Breast epithelium (tissue), 4 donors: ENCODE data around the gene NCK1. TPM values are rescaled to one million over a fixed set of nuclear protein-coding genes. Genes with fewer than 3 reads are reported as not detected.

ENCODE experiments used
- DNase-seq, 2 donors: peaks; one replicate each; pipeline ENCODE4 v3.0.0-alpha.2; 2019; ENCODE audit warnings: low spot score in 2 of 2
- H3K27ac ChIP-seq, 2 donors: fragments of 200-600 bp; sonication (generic) in 1 of 2; one replicate each; pipeline ENCODE4 v1.5.1; 2016 to 2019; ENCODE audit warnings: mild to moderate bottlenecking in 1 of 2
- H3K27me3 ChIP-seq, 2 donors: fragments of 200-600 bp; sonication (generic) in 1 of 2; one replicate each; pipeline versions ENCODE4 v1.5.1 to v1.6.0; 2017 to 2019; ENCODE audit warnings: control low read depth in 1 of 2, mild to moderate bottlenecking in 1 of 2
- H3K36me3 ChIP-seq: fragments of 200-600 bp; one replicate; pipeline ENCODE4 v1.5.1; 2019
- H3K4me1 ChIP-seq, 2 donors: fragments of 200-600 bp; sonication (generic); one replicate each; pipeline ENCODE4 v1.5.1; 2016 to 2019; ENCODE audit warnings: control low read depth in 1 of 2
- H3K4me3 ChIP-seq, 3 donors: fragments of 200-600 bp; sonication (generic); 1 replicate in 2 of 3; 2 replicates in 1 of 3; pipeline ENCODE4 v1.5.1; 2016 to 2019; ENCODE audit warnings: mild to moderate bottlenecking in 3 of 3, moderate library complexity in 2 of 3
- H3K9me3 ChIP-seq, 2 donors: fragments of 200-600 bp; sonication (generic) in 1 of 2; one replicate each; pipeline ENCODE4 v1.5.1; 2016 to 2019; ENCODE audit warnings: control low read depth in 1 of 2
- POLR2A ChIP-seq: fragments of 450-650 bp; IDR thresholded peaks from one replicate; pipeline ENCODE4 v1.6.1; 2016; ENCODE audit warnings: antibody characterized with exemption, mild to moderate bottlenecking, moderate library complexity
- POLR2AphosphoS5 ChIP-seq, 3 donors: sonication (generic); formaldehyde crosslinking; IDR thresholded peaks; one replicate each; pipeline ENCODE4 v1.6.1; 2017; ENCODE audit warnings: antibody characterized with exemption in 3 of 3
- intact Hi-C: fragments of 100-400 bp; cut with DNase I; formaldehyde crosslinking; loops from one replicate; pipeline ENCODE4 v1.15.1; 2023; ENCODE audit warnings: low total_unique reads
- total RNA-seq, 3 donors: library from RNA; depleted of rRNA; stranded (reverse); fragments of >200 nt; gene quantifications; one replicate each; pipeline ENCODE4 v1.1.0, GENCODE V29; 2016
- TF ChIP-seq, protein P1 (sequence below), 3 donors: fragments of 450-650 bp; IDR thresholded peaks; one replicate each; pipeline ENCODE4 v1.5.1; 2016 to 2017; ENCODE audit warnings: antibody characterized with exemption in 3 of 3, mild to moderate bottlenecking in 3 of 3, moderate library complexity in 3 of 3

The NCK1 gene
- total RNA-seq, 3 donors from 2014 or later: 62.3 to 77.0 (median 75.5) TPM

DNA sequence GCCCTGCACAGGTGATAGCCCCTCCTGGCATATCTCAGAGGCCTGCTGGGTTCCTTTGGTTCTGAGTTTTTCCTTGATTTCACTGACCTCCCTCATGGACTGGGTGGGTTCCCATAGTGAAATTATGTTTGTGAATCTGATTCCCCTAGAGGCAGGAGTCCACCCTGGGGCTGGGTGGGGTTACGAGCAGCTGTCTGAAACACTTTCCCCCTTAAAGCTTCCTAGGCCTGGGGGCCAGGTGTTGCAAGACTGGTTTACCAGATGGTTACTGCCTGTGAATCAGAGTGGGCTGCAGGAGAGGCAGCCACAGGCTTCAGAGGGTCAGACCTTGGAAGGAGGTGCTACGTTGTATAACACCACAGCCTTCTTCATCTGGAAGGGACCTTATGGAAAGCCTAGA lies 130.1 kb downstream of the NCK1 start:
- intact Hi-C loops: no loop called here
- TF ChIP-seq POLR2AphosphoS5 (IDR thresholded peaks at IDR 0.05): no peak
- TF ChIP-seq, protein P1, sequence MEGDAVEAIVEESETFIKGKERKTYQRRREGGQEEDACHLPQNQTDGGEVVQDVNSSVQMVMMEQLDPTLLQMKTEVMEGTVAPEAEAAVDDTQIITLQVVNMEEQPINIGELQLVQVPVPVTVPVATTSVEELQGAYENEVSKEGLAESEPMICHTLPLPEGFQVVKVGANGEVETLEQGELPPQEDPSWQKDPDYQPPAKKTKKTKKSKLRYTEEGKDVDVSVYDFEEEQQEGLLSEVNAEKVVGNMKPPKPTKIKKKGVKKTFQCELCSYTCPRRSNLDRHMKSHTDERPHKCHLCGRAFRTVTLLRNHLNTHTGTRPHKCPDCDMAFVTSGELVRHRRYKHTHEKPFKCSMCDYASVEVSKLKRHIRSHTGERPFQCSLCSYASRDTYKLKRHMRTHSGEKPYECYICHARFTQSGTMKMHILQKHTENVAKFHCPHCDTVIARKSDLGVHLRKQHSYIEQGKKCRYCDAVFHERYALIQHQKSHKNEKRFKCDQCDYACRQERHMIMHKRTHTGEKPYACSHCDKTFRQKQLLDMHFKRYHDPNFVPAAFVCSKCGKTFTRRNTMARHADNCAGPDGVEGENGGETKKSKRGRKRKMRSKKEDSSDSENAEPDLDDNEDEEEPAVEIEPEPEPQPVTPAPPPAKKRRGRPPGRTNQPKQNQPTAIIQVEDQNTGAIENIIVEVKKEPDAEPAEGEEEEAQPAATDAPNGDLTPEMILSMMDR (IDR thresholded peaks at IDR 0.05): no peak
- TF ChIP-seq POLR2A: no peak
- no peak for DNase-seq
- Histone ChIP-seq H3K9me3 (no peaks in the 10 kb centered on the region), H3K27me3 (no peaks in the 10 kb centered on the region), H3K4me3 (no peak overlapping the region), H3K36me3 (no peaks in the 10 kb centered on the region), H3K4me1 (peaks cover 0 to 7% of the 10 kb centered on the region in 2 donors), H3K27ac (no peak overlapping the region)

GRCh38 chr3:136994772-136995516 lies 132.9 kb downstream of the NCK1 start:
- Histone ChIP-seq H3K27ac (peak overlapping the region; percentile 93 to 94), H3K9me3 (no peaks in the 10 kb centered on the region), H3K27me3 (no peaks in the 10 kb centered on the region), H3K4me1 (peaks cover 0 to 7% of the 10 kb centered on the region in 2 donors), H3K36me3 (no peaks in the 10 kb centered on the region), H3K4me3 (no peak overlapping the region)
- intact Hi-C loops: no loop called here
- DNase-seq: peak; percentile 83 to 96
- no peak for TF ChIP-seq POLR2A
- TF ChIP-seq POLR2AphosphoS5 (IDR thresholded peaks at IDR 0.05): peak; percentile 86 to 97 (median 88)
- TF ChIP-seq, protein P1 (IDR thresholded peaks at IDR 0.05): no peak

DNA sequence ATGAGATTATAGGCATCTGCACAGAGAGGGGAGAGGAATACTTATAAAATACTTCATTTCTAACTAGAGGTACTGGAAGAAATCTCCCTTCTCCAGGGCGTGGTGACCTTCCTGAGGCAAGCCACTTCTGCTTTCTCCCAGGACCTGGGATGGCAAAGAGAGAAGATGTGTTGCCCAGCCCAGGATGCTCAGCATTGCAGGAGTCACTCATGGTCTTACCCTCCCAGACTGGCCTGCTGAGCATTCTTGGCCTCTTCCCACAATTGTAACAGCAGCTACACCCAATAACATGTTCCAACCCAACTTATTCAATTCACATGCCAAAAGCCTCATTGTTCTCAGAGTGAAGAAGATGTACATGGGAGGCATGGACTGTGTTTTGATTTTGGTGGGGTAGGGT lies 133.6 kb downstream of the NCK1 start:
- no peaks in the 10 kb centered on the region for H3K9me3 ChIP-seq
- TF ChIP-seq POLR2AphosphoS5 (IDR thresholded peaks at IDR 0.05) (no peak), POLR2A (no peak)
- TF ChIP-seq, protein P1 (IDR thresholded peaks at IDR 0.05): no peak

More for the DNA sequence above, 133.6 kb downstream of the NCK1 start:
- H3K27me3 ChIP-seq: no peaks in the 10 kb centered on the region
- no peak overlapping the region for H3K4me3 ChIP-seq
- intact Hi-C loops: no loop called here
- DNase-seq: no peak
- H3K36me3 ChIP-seq: no peaks in the 10 kb centered on the region
- H3K4me1 ChIP-seq: peaks cover 0 to 7% of the 10 kb centered on the region in 2 donors
- peak overlapping the region; percentile 93 to 94 for H3K27ac ChIP-seq

Other genes with a start within 250 kb of the NCK1 start
- 10 to 100 TPM; 54.4 to 83.7 (median 73.7) TPM for gene STAG1, start 109.8 kb upstream of the NCK1 start, total RNA-seq
- gene SLC35G2, start 43.1 kb upstream of the NCK1 start, total RNA-seq: 1 to 10 TPM; 6.0 to 9.5 (median 9.3) TPM
- gene IL20RB, start 95.8 kb downstream of the NCK1 start, total RNA-seq: 1 to 10 TPM; 1.6 to 2.2 (median 1.6) TPM